H9 (cell line): Measurements from ENCODE around the gene PIGS. TPM values are rescaled to one million over a fixed set of nuclear protein-coding genes. Genes with fewer than 3 reads are reported as not detected.
A peak's percentile ranks its signal among the peaks of the same experiment; 100 is the strongest.

Experiments
- DNase-seq: peaks from one replicate; pipeline ENCODE4 v3.0.0-alpha.2; 2017
- H2AFZ ChIP-seq: one replicate; pipeline ENCODE4 v1.6.1; 2013; ENCODE audit warnings: mild to moderate bottlenecking, low read length, control low read depth, moderate library complexity
- H2AK5ac ChIP-seq: 2 replicates; pipeline ENCODE4 v1.6.1; 2013; ENCODE audit warnings: low read length, control low read depth, mixed read lengths; ENCODE audit not compliant: insufficient read length
- H2BK120ac ChIP-seq: one replicate; pipeline ENCODE4 v1.6.1; 2013; ENCODE audit warnings: low read depth, mild to moderate bottlenecking, low read length, control low read depth, inconsistent platforms; ENCODE audit not compliant: poor library complexity, severe bottlenecking
- H2BK12ac ChIP-seq: 2 replicates; pipeline ENCODE4 v1.6.1; 2013; ENCODE audit warnings: low read length, control low read depth, mixed read lengths, low read depth; ENCODE audit not compliant: insufficient read length
- H2BK15ac ChIP-seq: 2 replicates; pipeline ENCODE4 v1.6.1; 2013; ENCODE audit warnings: low read depth, low read length, control low read depth
- H2BK20ac ChIP-seq: one replicate; pipeline ENCODE4 v1.6.1; 2013; ENCODE audit warnings: low read depth, mild to moderate bottlenecking, low read length, control low read depth, inconsistent platforms; ENCODE audit not compliant: poor library complexity, severe bottlenecking
- H2BK5ac ChIP-seq: 2 replicates; pipeline ENCODE4 v1.6.1; 2013; ENCODE audit warnings: low read length, control low read depth, mixed read lengths; ENCODE audit not compliant: insufficient read length
- H3K14ac ChIP-seq: 2 replicates; pipeline ENCODE4 v1.6.1; 2013; ENCODE audit warnings: low read length, control low read depth; ENCODE audit not compliant: insufficient read depth
- H3K18ac ChIP-seq: 2 replicates; pipeline ENCODE4 v1.6.1; 2013; ENCODE audit warnings: low read depth, mild to moderate bottlenecking, mixed read lengths, low read length, control low read depth; ENCODE audit not compliant: insufficient read length
- H3K23ac ChIP-seq: 2 replicates; pipeline ENCODE4 v1.6.1; 2013; ENCODE audit warnings: low read length, control low read depth, mixed read lengths, low read depth; ENCODE audit not compliant: insufficient read length
- H3K23me2 ChIP-seq: 2 replicates; pipeline ENCODE4 v1.6.1; 2013; ENCODE audit warnings: low read depth, mild to moderate bottlenecking, mixed read lengths, low read length, control low read depth; ENCODE audit not compliant: insufficient read length, poor library complexity, severe bottlenecking
- H3K27ac ChIP-seq: 2 replicates; pipeline ENCODE4 v1.5.1; 2013; ENCODE audit warnings: low read length, control low read depth, mixed read lengths, low read depth; ENCODE audit not compliant: insufficient read length
- H3K27me3 ChIP-seq: 2 replicates; pipeline ENCODE4 v1.6.1; 2013; ENCODE audit warnings: low read length, control low read depth, inconsistent platforms; ENCODE audit not compliant: insufficient read depth
- H3K4ac ChIP-seq: 2 replicates; pipeline ENCODE4 v1.6.1; 2013; ENCODE audit warnings: low read depth, mild to moderate bottlenecking, control low read depth, inconsistent platforms, low read length, moderate library complexity
- H3K4me1 ChIP-seq: 2 replicates; pipeline ENCODE4 v1.6.1; 2013; ENCODE audit warnings: low read length, control low read depth, inconsistent platforms; ENCODE audit not compliant: insufficient read depth
- H3K4me2 ChIP-seq: 2 replicates; pipeline ENCODE4 v1.6.1; 2013; ENCODE audit warnings: low read length, control low read depth, mixed read lengths; ENCODE audit not compliant: insufficient read length, insufficient read depth
- H3K56ac ChIP-seq: 2 replicates; pipeline ENCODE4 v1.6.1; 2013; ENCODE audit warnings: low read depth, mild to moderate bottlenecking, mixed read lengths, low read length, control low read depth; ENCODE audit not compliant: insufficient read length
- H3K79me1 ChIP-seq: 2 replicates; pipeline ENCODE4 v1.6.1; 2013; ENCODE audit warnings: low read depth, mild to moderate bottlenecking, moderate library complexity, low read length, control low read depth, inconsistent platforms; ENCODE audit not compliant: insufficient read depth, poor library complexity, severe bottlenecking
- H3K79me2 ChIP-seq: 2 replicates; pipeline ENCODE4 v1.6.1; 2013; ENCODE audit warnings: low read length, control low read depth, inconsistent platforms; ENCODE audit not compliant: insufficient read depth
- H3K9ac ChIP-seq: 2 replicates; pipeline ENCODE4 v1.6.1; 2013; ENCODE audit warnings: low read length, control low read depth, mixed read lengths; ENCODE audit not compliant: insufficient read length; ENCODE audit errors: extremely low read depth
- H3K9me3 ChIP-seq: one replicate; pipeline ENCODE4 v1.6.1; 2013; ENCODE audit warnings: low read depth, low read length, inconsistent platforms; ENCODE audit not compliant: control insufficient read depth
- H3T11ph ChIP-seq: one replicate; pipeline ENCODE4 v1.6.1; 2013; ENCODE audit warnings: mild to moderate bottlenecking, low read length, control low read depth, inconsistent platforms
- H4K20me1 ChIP-seq: one replicate; pipeline ENCODE4 v1.6.1; 2013; ENCODE audit not compliant: control insufficient read depth, insufficient read length, insufficient read depth
- H4K5ac ChIP-seq: 2 replicates; pipeline ENCODE4 v1.6.1; 2013; ENCODE audit warnings: low read depth, mild to moderate bottlenecking, mixed read lengths, low read length, control low read depth; ENCODE audit not compliant: insufficient read length
- H4K8ac ChIP-seq: replicated peaks from 2 replicates; pipeline ENCODE4 v1.6.1; 2013; ENCODE audit warnings: low read length, control low read depth, mixed read lengths, low read depth; ENCODE audit not compliant: insufficient read length
- H4K91ac ChIP-seq: 2 replicates; pipeline ENCODE4 v1.6.1; 2013; ENCODE audit warnings: low read depth, mild to moderate bottlenecking, moderate library complexity, mixed read lengths, low read length, control low read depth; ENCODE audit not compliant: insufficient read length
- H3K27ac Mint-ChIP-seq, 3 experiments: 2 replicates in 2 of 3; 3 replicates in 1 of 3; pipeline ENCODE4 v1.8.0; 2020 to 2021; ENCODE audit warnings: mixed read lengths in 3 of 3, mild to moderate bottlenecking in 1 of 3, moderate library complexity in 1 of 3
- H3K27me3 Mint-ChIP-seq: 2 replicates; pipeline ENCODE4 v1.8.0; 2021; ENCODE audit warnings: low read depth, mild to moderate bottlenecking, moderate library complexity, mixed read lengths
- H3K36me3 Mint-ChIP-seq, 3 experiments: 2 replicates in 2 of 3; 3 replicates in 1 of 3; pipeline ENCODE4 v1.8.0; 2020 to 2021; ENCODE audit warnings: low read depth in 3 of 3, mixed read lengths in 3 of 3; ENCODE audit not compliant: insufficient read depth in 1 of 3
- H3K4me1 Mint-ChIP-seq, 2 experiments: 2 replicates each; pipeline ENCODE4 v1.8.0; 2020; ENCODE audit warnings: mixed read lengths in 2 of 2
- H3K4me3 Mint-ChIP-seq, 2 experiments: 2 replicates in 1 of 2; 3 replicates in 1 of 2; pipeline ENCODE4 v1.8.0; 2020 to 2021; ENCODE audit warnings: mild to moderate bottlenecking in 2 of 2, mixed read lengths in 2 of 2, moderate library complexity in 1 of 2
- H3K9me3 Mint-ChIP-seq, 2 experiments: 2 replicates in 1 of 2; 3 replicates in 1 of 2; pipeline ENCODE4 v1.8.0; 2020; ENCODE audit warnings: mild to moderate bottlenecking in 2 of 2, mixed read lengths in 2 of 2, moderate library complexity in 1 of 2
- WGBS: extraction: QIAGEN DNeasy Blood & Tissue Kit; methylation state at CpG from one replicate; pipeline ENCODE4 v1.1.7; 2013; ENCODE audit warnings: missing lambda C conversion rate, low lambda C conversion rate, mixed read lengths; ENCODE audit not compliant: insufficient read length; ENCODE audit errors: extremely low coverage; 5-methylcytosine and 5-hydroxymethylcytosine counted together
- long read RNA-seq: library from polyadenylated mRNA; unstranded; transcript quantifications from one replicate; pipeline ENCODE4 v2.0.0, GENCODE V29; 2020
- total RNA-seq: library from RNA; stranded (reverse); gene quantifications from 2 replicates; pipeline ENCODE4 v1.2.1, GENCODE V29; 2021
- TF ChIP-seq, protein P1 (sequence below): fragments of 200-600 bp; sonication (generic); conservative IDR thresholded peaks from 3 replicates; pipeline ENCODE4 v1.8.0; 2021; ENCODE audit warnings: antibody characterized with exemption, mild to moderate bottlenecking

The PIGS gene
- total RNA-seq, result 40.3 and 45.8 TPM in 2 replicates
- long read RNA-seq, transcript PIGS-202 (12 exons, 2,877 nt), result major isoform, 102 of 226 reads
- long read RNA-seq, transcript PIGS-203 (11 exons, 2,815 nt), result minor isoform, 29 of 226 reads
- long read RNA-seq, partial matches to known transcripts, result 77 of 226 reads
- long read RNA-seq, other reads (novel, unspliced or antisense), result 12 of 226 reads

DNA sequence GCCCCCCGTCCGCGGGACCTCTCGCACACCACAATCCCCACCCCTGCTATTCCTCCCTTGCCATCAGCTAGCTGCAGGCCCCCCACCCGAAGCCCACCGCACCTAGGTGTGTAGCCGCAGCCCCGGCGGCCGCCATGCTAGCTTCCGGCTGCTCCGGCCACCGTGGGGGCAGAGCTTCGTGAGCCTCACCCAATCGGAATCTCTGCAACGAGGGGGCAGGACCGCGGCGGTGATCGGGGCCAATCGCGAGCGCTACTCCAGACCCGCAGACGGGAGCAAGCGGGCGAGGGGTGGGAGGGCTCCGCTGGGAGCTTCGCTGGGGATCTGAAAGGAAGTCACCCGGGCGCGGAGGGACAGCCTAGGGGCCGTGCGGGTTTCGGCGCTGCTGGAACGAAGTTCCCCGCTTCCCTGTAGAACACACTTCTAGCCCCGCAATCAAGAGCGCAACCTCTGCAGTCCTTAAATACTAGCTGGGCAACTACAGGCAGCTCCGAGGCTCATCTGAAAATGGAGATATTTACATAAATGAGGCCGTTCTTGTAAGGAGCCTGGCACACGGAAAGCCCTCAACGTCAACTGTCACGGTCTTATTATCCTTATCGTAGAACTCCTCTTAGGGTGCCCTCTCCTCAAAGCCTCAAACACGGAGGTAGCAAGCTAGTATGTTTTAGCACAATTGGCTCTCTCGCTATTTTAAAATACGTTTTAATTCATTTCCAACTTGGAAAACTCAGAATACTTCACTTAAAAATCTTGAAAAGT is at the start of gene PIGS:
Gene PIGS (minus strand): TSS at position 164 of the 762 bp plus-strand sequence. CDS start 28 bp downstream, at position 136.
- no peak within 1 kb of the TSS for H2BK120ac ChIP-seq
- H2BK15ac ChIP-seq, result no peak within 1 kb of the TSS
- Mint-ChIP-seq H3K4me3 (peak within 1 kb of the TSS; percentile 92 to 97), H3K9me3 (no peaks in the 10 kb centered on the region), H3K36me3 (peaks cover 11 to 28% (median 24%) of the 10 kb centered on the region in 3 experiments; a peak in 6 of 7 replicates), H3K4me1 (peaks cover 19 to 32% of the 10 kb centered on the region in 2 experiments), H3K27ac (peak within 1 kb of the TSS in 2 of 3 experiments; percentile 20 to 95; a peak in 3 of 7 replicates), H3K27me3 (peaks cover 7% of the 10 kb centered on the region)
- no peaks in the 10 kb centered on the region for H4K20me1 ChIP-seq
- no peaks in the 10 kb centered on the region for H3K79me2 ChIP-seq
- no peaks in the 10 kb centered on the region for H3K79me1 ChIP-seq
- H2BK12ac ChIP-seq, result no peak within 1 kb of the TSS
- WGBS, result no CpG with 5 or more reads among the region's 49 CpGs
- H3K56ac ChIP-seq, result no peak within 1 kb of the TSS
- H3K9ac ChIP-seq, result peak within 1 kb of the TSS; percentile 18
- H4K8ac ChIP-seq, result no peak within 1 kb of the TSS
- no peak within 1 kb of the TSS for H2BK5ac ChIP-seq
- no peaks in the 10 kb centered on the region for H3K4me1 ChIP-seq
- no peak within 1 kb of the TSS for H4K5ac ChIP-seq
- no peak within 1 kb of the TSS for H2AK5ac ChIP-seq
- no peak within 1 kb of the TSS for H3T11ph ChIP-seq
- no peak within 1 kb of the TSS for H4K91ac ChIP-seq
- H2BK20ac ChIP-seq, result no peak within 1 kb of the TSS
- H3K27ac ChIP-seq, result no peak within 1 kb of the TSS
- H3K4me2 ChIP-seq, result peak within 1 kb of the TSS; percentile 91
- no peak within 1 kb of the TSS for H3K23ac ChIP-seq
- TF ChIP-seq, protein P1, sequence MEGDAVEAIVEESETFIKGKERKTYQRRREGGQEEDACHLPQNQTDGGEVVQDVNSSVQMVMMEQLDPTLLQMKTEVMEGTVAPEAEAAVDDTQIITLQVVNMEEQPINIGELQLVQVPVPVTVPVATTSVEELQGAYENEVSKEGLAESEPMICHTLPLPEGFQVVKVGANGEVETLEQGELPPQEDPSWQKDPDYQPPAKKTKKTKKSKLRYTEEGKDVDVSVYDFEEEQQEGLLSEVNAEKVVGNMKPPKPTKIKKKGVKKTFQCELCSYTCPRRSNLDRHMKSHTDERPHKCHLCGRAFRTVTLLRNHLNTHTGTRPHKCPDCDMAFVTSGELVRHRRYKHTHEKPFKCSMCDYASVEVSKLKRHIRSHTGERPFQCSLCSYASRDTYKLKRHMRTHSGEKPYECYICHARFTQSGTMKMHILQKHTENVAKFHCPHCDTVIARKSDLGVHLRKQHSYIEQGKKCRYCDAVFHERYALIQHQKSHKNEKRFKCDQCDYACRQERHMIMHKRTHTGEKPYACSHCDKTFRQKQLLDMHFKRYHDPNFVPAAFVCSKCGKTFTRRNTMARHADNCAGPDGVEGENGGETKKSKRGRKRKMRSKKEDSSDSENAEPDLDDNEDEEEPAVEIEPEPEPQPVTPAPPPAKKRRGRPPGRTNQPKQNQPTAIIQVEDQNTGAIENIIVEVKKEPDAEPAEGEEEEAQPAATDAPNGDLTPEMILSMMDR, result no peak
- H3K27me3 ChIP-seq, result no peaks in the 10 kb centered on the region
- no peak within 1 kb of the TSS; the same call in 1 of the 2 replicates for H3K14ac ChIP-seq
- DNase-seq, result peak; percentile 99
- H3K4ac ChIP-seq, result no peak within 1 kb of the TSS
- H3K18ac ChIP-seq, result no peak within 1 kb of the TSS
- peaks cover 11% of the 10 kb centered on the region for H3K23me2 ChIP-seq
- no peaks in the 10 kb centered on the region for H3K9me3 ChIP-seq
- H2AFZ ChIP-seq, result peak within 1 kb of the TSS; percentile 71
